ENCODE results near the gene SOWAHA. TPM values are rescaled to one million over a fixed set of nuclear protein-coding genes. Genes with fewer than 3 reads are reported as not detected.

Gene SOWAHA
- polyA plus RNA-seq, 3 donors = not detected

DNA sequence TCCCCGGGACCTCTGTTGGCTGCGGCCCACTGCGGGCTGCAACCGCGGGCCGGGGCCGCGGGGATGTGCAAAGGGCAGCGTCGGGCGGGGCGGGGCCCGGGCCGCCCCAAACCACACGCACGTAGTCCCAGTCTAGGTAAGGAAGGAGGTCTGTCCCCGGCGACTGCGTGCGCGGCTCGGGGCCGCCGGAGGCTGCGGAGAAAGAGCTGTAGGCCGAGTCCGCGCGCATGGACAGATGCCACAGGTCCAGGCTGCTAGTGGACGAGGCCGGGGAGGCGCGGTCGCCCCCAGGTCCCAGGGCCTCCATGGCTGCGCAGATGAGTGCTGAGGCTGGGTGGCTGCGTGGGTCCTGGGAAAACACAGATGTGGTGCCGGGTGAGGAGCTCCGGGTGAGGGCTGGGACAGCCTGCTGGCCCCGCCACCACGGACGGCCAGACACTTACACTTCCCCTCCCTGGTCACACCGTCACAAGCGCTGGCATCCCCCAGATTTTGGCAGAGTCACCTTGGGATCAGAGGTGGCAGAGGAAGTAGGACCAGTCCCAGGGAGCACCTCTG lies 12.8 kb downstream of the SOWAHA start:
- Histone ChIP-seq H3K27ac (ENCODE audit: low read depth in 1 of 2, low read length in 2 of 2) (no peak overlapping the region), H2AFZ (ENCODE audit: insufficient read depth, low read depth, low read length, poor library complexity, severe bottlenecking) (no peak overlapping the region), H3K9ac (ENCODE audit: insufficient read depth, low read length, poor library complexity, severe bottlenecking) (peak overlapping the region; percentile 6), H4K20me1 (ENCODE audit: insufficient read depth, low read length) (peaks cover 82% of the 10 kb centered on the region), H3K9me3 (replicated peaks in 1 of 2; ENCODE audit: control insufficient read depth in 1 of 2, insufficient read depth in 1 of 2, low read length in 2 of 2) (peaks cover 0 to 17% of the 10 kb centered on the region in 2 donors), H3K36me3 (replicated peaks in 1 of 2; ENCODE audit: control insufficient read depth in 1 of 2, insufficient read depth in 2 of 2, low read length in 2 of 2) (peaks cover 0 to 37% of the 10 kb centered on the region in 2 donors), H3K4me3 (replicated peaks in 1 of 3; ENCODE audit: low read depth in 2 of 3, low read length in 3 of 3) (no peak overlapping the region), H3K4me1 (ENCODE audit: control insufficient read depth in 1 of 2, insufficient read depth in 2 of 2, low read length in 2 of 2) (peaks cover 16 to 39% of the 10 kb centered on the region in 2 donors), H3K27me3 (ENCODE audit: control insufficient read depth in 2 of 2, insufficient read depth in 2 of 2, low read length in 2 of 2) (peaks cover 45 to 85% of the 10 kb centered on the region in 2 donors), H3K4me2 (replicated peaks; ENCODE audit: extremely low read depth, low read length, poor library complexity, severe bottlenecking) (peak overlapping the region; percentile 50), H3K79me2 (ENCODE audit: insufficient read depth, low read length) (peaks cover 11% of the 10 kb centered on the region)
- peaks cover 39% of the 10 kb centered on the region in 2 donors for H3K36me3 Mint-ChIP-seq
- peaks cover 0 to 21% (median 13%) of the 10 kb centered on the region in 7 donors for H3K9me3 Mint-ChIP-seq
- H3K27me3 Mint-ChIP-seq (ENCODE audit: low read depth in 3 of 3) = peaks cover 72 to 96% (median 80%) of the 10 kb centered on the region in 3 donors
- peak in 1 of 3 donors; percentile 13 for DNase-seq
- intact Hi-C loops (cut with micrococcal nuclease) = loop anchor here in 1 of 2 donors (10.0 kb wide), 1 partner anchor 321 kb away; no protein-coding TSS in a partner anchor
- peak overlapping the region in 1 of 2 donors; percentile 78 for H3K4me3 Mint-ChIP-seq
- TF ChIP-seq, protein P1, sequence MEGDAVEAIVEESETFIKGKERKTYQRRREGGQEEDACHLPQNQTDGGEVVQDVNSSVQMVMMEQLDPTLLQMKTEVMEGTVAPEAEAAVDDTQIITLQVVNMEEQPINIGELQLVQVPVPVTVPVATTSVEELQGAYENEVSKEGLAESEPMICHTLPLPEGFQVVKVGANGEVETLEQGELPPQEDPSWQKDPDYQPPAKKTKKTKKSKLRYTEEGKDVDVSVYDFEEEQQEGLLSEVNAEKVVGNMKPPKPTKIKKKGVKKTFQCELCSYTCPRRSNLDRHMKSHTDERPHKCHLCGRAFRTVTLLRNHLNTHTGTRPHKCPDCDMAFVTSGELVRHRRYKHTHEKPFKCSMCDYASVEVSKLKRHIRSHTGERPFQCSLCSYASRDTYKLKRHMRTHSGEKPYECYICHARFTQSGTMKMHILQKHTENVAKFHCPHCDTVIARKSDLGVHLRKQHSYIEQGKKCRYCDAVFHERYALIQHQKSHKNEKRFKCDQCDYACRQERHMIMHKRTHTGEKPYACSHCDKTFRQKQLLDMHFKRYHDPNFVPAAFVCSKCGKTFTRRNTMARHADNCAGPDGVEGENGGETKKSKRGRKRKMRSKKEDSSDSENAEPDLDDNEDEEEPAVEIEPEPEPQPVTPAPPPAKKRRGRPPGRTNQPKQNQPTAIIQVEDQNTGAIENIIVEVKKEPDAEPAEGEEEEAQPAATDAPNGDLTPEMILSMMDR (IDR thresholded peaks at IDR 0.05) = no peak
- H3K27ac Mint-ChIP-seq = no peak overlapping the region
- peaks cover 33% of the 10 kb centered on the region for H3K4me1 Mint-ChIP-seq
- WGBS (ENCODE audit: insufficient coverage) = 8% methylated on average over 36 of the region's 43 CpGs

DNA sequence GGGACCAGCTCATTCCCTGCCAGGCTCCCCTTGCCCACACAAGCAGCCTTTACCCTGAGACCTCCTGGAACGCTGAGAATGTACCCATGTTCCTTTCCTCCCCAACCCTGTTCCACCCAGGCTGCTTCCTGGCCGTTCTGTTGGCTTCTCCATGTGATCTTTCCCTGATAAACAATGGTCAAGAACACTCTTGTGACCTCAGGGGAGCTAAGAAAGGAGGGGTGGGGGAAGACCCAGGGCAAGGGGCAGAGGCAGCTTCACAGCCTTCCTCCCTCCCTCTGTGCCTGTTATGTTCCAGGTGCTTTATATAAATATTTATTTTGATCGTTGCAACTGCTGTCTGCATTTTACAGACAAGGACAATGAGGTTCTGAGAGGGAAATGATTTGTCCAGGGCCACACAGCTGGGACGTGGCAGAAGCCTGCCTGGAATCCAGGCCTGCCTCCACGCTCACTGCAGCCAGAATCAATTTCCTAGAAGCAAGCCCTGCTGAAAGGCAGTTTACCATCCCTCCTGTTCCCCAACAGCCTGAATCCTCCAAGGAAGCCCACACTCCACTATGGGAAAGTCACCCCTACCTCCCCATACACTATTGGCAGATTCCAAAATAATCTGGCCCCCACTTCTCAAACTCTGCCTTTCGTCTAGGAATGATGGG lies 13.5 kb downstream of the SOWAHA start:
- H4K20me1 ChIP-seq (ENCODE audit: insufficient read depth, low read length) = peaks cover 77% of the 10 kb centered on the region
- H3K36me3 Mint-ChIP-seq = peaks cover 41 to 45% of the 10 kb centered on the region in 2 donors
- 100% methylated on average over 4 of the region's 6 CpGs for WGBS (ENCODE audit: insufficient coverage)
- no peak for DNase-seq
- peaks cover 0 to 37% of the 10 kb centered on the region in 2 donors for H3K36me3 ChIP-seq (replicated peaks in 1 of 2; ENCODE audit: control insufficient read depth in 1 of 2, insufficient read depth in 2 of 2, low read length in 2 of 2)
- H3K9me3 Mint-ChIP-seq = peaks cover 0 to 21% (median 15%) of the 10 kb centered on the region in 7 donors
- peaks cover 39% of the 10 kb centered on the region for H3K4me1 Mint-ChIP-seq
- H2AFZ ChIP-seq (ENCODE audit: insufficient read depth, low read depth, low read length, poor library complexity, severe bottlenecking) = no peak overlapping the region
- peak overlapping the region in 1 of 2 donors; percentile 78 for H3K4me3 Mint-ChIP-seq
- peaks cover 77 to 98% (median 82%) of the 10 kb centered on the region in 3 donors for H3K27me3 Mint-ChIP-seq (ENCODE audit: low read depth in 3 of 3)
- no peak overlapping the region for H3K27ac Mint-ChIP-seq
- no peak overlapping the region for H3K4me3 ChIP-seq (replicated peaks in 1 of 3; ENCODE audit: low read depth in 2 of 3, low read length in 3 of 3)
- H3K9ac ChIP-seq (ENCODE audit: insufficient read depth, low read length, poor library complexity, severe bottlenecking) = peak overlapping the region; percentile 6
- peaks cover 17 to 45% of the 10 kb centered on the region in 2 donors for H3K4me1 ChIP-seq (ENCODE audit: control insufficient read depth in 1 of 2, insufficient read depth in 2 of 2, low read length in 2 of 2)
- TF ChIP-seq, protein P1 (IDR thresholded peaks at IDR 0.05) = no peak
- peaks cover 11% of the 10 kb centered on the region for H3K79me2 ChIP-seq (ENCODE audit: insufficient read depth, low read length)
- H3K27me3 ChIP-seq (ENCODE audit: control insufficient read depth in 2 of 2, insufficient read depth in 2 of 2, low read length in 2 of 2) = peaks cover 45 to 85% of the 10 kb centered on the region in 2 donors
- H3K9me3 ChIP-seq (replicated peaks in 1 of 2; ENCODE audit: control insufficient read depth in 1 of 2, insufficient read depth in 1 of 2, low read length in 2 of 2) = peaks cover 0 to 17% of the 10 kb centered on the region in 2 donors
- intact Hi-C loops (cut with micrococcal nuclease) = loop anchor here in 1 of 2 donors (10.0 kb wide), 1 partner anchor 322 kb away; no protein-coding TSS in a partner anchor
- H3K27ac ChIP-seq (ENCODE audit: low read depth in 1 of 2, low read length in 2 of 2) = no peak overlapping the region
- no peak overlapping the region for H3K4me2 ChIP-seq (replicated peaks; ENCODE audit: extremely low read depth, low read length, poor library complexity, severe bottlenecking)

Measured in CD14-positive monocyte (primary cell).